Neuronal stem cell (in vitro differentiated cells): ENCODE results near the gene BRAT1.
A peak's percentile ranks its signal among the peaks of the same experiment; 100 is the strongest.

ENCODE experiments used
- DNase-seq: peaks from one replicate; pipeline ENCODE4 v3.0.0-alpha.2; 2013; ENCODE audit warnings: low spot score
- H2AFZ ChIP-seq: one replicate; pipeline ENCODE4 v1.6.1; 2013; ENCODE audit warnings: mild to moderate bottlenecking, low read length, inconsistent platforms
- H2AK5ac ChIP-seq: 2 replicates; pipeline ENCODE4 v1.6.1; 2013; ENCODE audit warnings: low read depth, mild to moderate bottlenecking, inconsistent platforms, low read length, moderate library complexity, mixed read lengths
- H2BK120ac ChIP-seq: 2 replicates; pipeline ENCODE4 v1.6.1; 2013; ENCODE audit warnings: low read depth, mild to moderate bottlenecking, inconsistent platforms, low read length, moderate library complexity, mixed read lengths
- H2BK12ac ChIP-seq: one replicate; pipeline ENCODE4 v1.6.1; 2013; ENCODE audit warnings: low read length, inconsistent platforms
- H2BK15ac ChIP-seq: 2 replicates; pipeline ENCODE4 v1.6.1; 2013; ENCODE audit warnings: mild to moderate bottlenecking, low read length, inconsistent platforms, mixed read lengths
- H2BK5ac ChIP-seq: one replicate; pipeline ENCODE4 v1.6.1; 2013; ENCODE audit warnings: inconsistent platforms, mild to moderate bottlenecking, low read length, moderate library complexity
- H3K14ac ChIP-seq: one replicate; pipeline ENCODE4 v1.6.1; 2013; ENCODE audit warnings: low read length, inconsistent platforms
- H3K18ac ChIP-seq: 2 replicates; pipeline ENCODE4 v1.6.1; 2013; ENCODE audit warnings: low read length, inconsistent platforms
- H3K23ac ChIP-seq: 2 replicates; pipeline ENCODE4 v1.6.1; 2013; ENCODE audit warnings: low read depth, mild to moderate bottlenecking, mixed read lengths, low read length, inconsistent platforms; ENCODE audit not compliant: poor library complexity
- H3K27ac ChIP-seq: replicated peaks from 3 replicates; pipeline ENCODE4 v1.5.1; 2013; ENCODE audit warnings: low read length, inconsistent platforms
- H3K27me3 ChIP-seq, 3 experiments: 2 replicates each; pipeline ENCODE4 v1.6.1; 2013; ENCODE audit warnings: low read length in 3 of 3, mild to moderate bottlenecking in 2 of 3, inconsistent platforms in 1 of 3, low read depth in 1 of 3, mixed read lengths in 1 of 3, moderate library complexity in 1 of 3; ENCODE audit not compliant: control insufficient read depth in 3 of 3, insufficient read depth in 3 of 3
- H3K36me3 ChIP-seq, 2 donors: replicated peaks in 1 of 2; 2 replicates each; pipeline ENCODE4 v1.6.1; 2013; ENCODE audit warnings: low read length in 2 of 2; ENCODE audit not compliant: control insufficient read depth in 2 of 2, insufficient read depth in 2 of 2
- H3K4ac ChIP-seq: 2 replicates; pipeline ENCODE4 v1.6.1; 2013; ENCODE audit warnings: inconsistent platforms, mild to moderate bottlenecking, low read length, moderate library complexity
- H3K4me1 ChIP-seq, 2 donors: 1 replicate in 1 of 2; 2 replicates in 1 of 2; pipeline ENCODE4 v1.6.1; 2013; ENCODE audit warnings: low read length in 2 of 2, low read depth in 1 of 2; ENCODE audit not compliant: control insufficient read depth in 2 of 2, insufficient read depth in 1 of 2
- H3K4me2 ChIP-seq: one replicate; pipeline ENCODE4 v1.6.1; 2013; ENCODE audit warnings: mild to moderate bottlenecking, low read length, inconsistent platforms; ENCODE audit not compliant: insufficient read depth, poor library complexity, severe bottlenecking
- H3K4me3 ChIP-seq, 2 donors: 2 replicates each; pipeline ENCODE4 v1.5.1; 2013; ENCODE audit warnings: low read length in 2 of 2, mild to moderate bottlenecking in 2 of 2, inconsistent platforms in 1 of 2, moderate library complexity in 1 of 2
- H3K79me1 ChIP-seq: one replicate; pipeline ENCODE4 v1.6.1; 2013; ENCODE audit warnings: low read depth, mild to moderate bottlenecking, inconsistent platforms, low read length, moderate library complexity
- H3K9ac ChIP-seq: one replicate; pipeline ENCODE4 v1.6.1; 2013; ENCODE audit warnings: mild to moderate bottlenecking, low read depth, low read length, inconsistent platforms; ENCODE audit not compliant: poor library complexity
- H3K9me3 ChIP-seq, 2 donors: replicated peaks in 1 of 2; 2 replicates each; pipeline versions ENCODE3 to v1.6.1; 2013; ENCODE audit warnings: low read length in 2 of 2, mild to moderate bottlenecking in 2 of 2, inconsistent platforms in 1 of 2, low read depth in 1 of 2, mixed read lengths in 1 of 2, moderate library complexity in 1 of 2; ENCODE audit not compliant: control insufficient read depth in 2 of 2, insufficient read depth in 1 of 2
- H4K8ac ChIP-seq: one replicate; pipeline ENCODE4 v1.6.1; 2013; ENCODE audit warnings: low read depth, mild to moderate bottlenecking, inconsistent platforms, low read length, moderate library complexity
- H4K91ac ChIP-seq: one replicate; pipeline ENCODE4 v1.6.1; 2013; ENCODE audit warnings: low read length, low read depth, mild to moderate bottlenecking, inconsistent platforms; ENCODE audit not compliant: poor library complexity
- WGBS, 2 donors: extraction: QIAGEN DNeasy Blood & Tissue Kit; methylation state at CpG; one replicate each; pipeline ENCODE4 v1.1.7; 2013; ENCODE audit warnings: missing lambda C conversion rate in 2 of 2, mixed read lengths in 1 of 2; ENCODE audit not compliant: insufficient read length in 2 of 2, insufficient replicate concordance in 1 of 2; ENCODE audit errors: extremely low coverage in 2 of 2; 5-methylcytosine and 5-hydroxymethylcytosine counted together

BRAT1 gene

GRCh38 chr7:2545746-2546425, 9.4 kb downstream of the BRAT1 start:
- no peaks in the 10 kb centered on the region for H3K4me1 ChIP-seq
- no peak for DNase-seq
- no peak overlapping the region for H3K4me2 ChIP-seq
- H2AFZ ChIP-seq: no peak overlapping the region
- H3K9me3 ChIP-seq: no peaks in the 10 kb centered on the region
- no peak overlapping the region for H4K8ac ChIP-seq
- peaks cover 4% of the 10 kb centered on the region for H3K79me1 ChIP-seq
- peaks cover 38 to 94% of the 10 kb centered on the region in 2 donors for H3K36me3 ChIP-seq
- no peak overlapping the region for H3K4ac ChIP-seq
- H3K4me3 ChIP-seq: no peak overlapping the region
- WGBS, 2 donors: no CpG with 5 or more reads among the region's 20 CpGs
- no peak overlapping the region for H2BK12ac ChIP-seq
- H2BK5ac ChIP-seq: no peak overlapping the region
- H3K9ac ChIP-seq: no peak overlapping the region
- no peak overlapping the region for H4K91ac ChIP-seq
- no peak overlapping the region for H2BK120ac ChIP-seq
- H2AK5ac ChIP-seq: no peak overlapping the region
- no peak overlapping the region for H3K14ac ChIP-seq
- H3K27ac ChIP-seq: no peak overlapping the region
- H3K23ac ChIP-seq: no peak overlapping the region
- H3K18ac ChIP-seq: peak overlapping the region; percentile 59
- no peaks in the 10 kb centered on the region for H3K27me3 ChIP-seq
- no peak overlapping the region for H2BK15ac ChIP-seq

DNA sequence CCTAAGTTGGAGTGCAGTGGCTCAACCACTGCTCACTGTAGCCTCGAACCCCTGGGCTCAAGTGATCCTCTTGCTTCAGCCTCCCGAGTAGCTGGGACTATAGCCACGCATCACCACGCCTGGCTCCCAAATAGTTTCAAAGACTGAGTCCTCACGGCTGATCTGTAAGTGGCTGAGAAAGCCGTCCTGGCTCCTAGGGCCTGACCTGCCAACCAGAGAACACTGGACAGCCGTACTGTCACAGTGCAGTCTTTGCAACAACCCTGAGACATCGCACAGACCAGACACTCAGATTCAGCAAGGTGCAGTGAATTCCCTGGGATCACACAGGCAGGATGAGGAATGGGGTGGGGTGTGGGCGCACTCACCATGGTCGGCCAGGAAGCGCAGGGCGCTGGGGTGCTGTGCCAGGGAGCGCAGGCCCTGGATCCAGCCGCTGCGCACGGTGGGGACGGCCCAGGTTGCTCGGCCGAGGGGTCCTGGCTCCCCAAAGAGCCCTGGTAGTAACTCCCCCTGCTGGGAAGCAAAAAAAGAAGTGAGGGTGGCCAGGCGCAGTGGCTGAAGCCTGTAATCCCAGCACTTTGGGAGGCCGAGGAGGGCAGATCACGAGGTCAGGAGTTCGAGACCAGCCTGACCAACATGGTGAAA, 10.7 kb downstream of the BRAT1 start:
- Histone ChIP-seq H3K9me3 (no peaks in the 10 kb centered on the region), H4K8ac (no peak overlapping the region), H3K4ac (no peak overlapping the region), H2AFZ (no peak overlapping the region), H3K14ac (no peak overlapping the region), H2BK5ac (no peak overlapping the region), H3K4me3 (no peak overlapping the region), H3K27me3 (no peaks in the 10 kb centered on the region), H3K9ac (peak overlapping the region; percentile 72), H3K4me2 (no peak overlapping the region), H3K23ac (peak overlapping the region; percentile 25), H3K18ac (peak overlapping the region; percentile 64), H3K36me3 (peaks cover 38 to 94% of the 10 kb centered on the region in 2 donors), H3K27ac (peak overlapping the region; percentile 3), H2BK15ac (no peak overlapping the region), H4K91ac (no peak overlapping the region), H3K4me1 (no peaks in the 10 kb centered on the region), H2BK12ac (no peak overlapping the region), H3K79me1 (peaks cover 4% of the 10 kb centered on the region), H2AK5ac (no peak overlapping the region), H2BK120ac (no peak overlapping the region)
- no peak for DNase-seq
- no CpG with 5 or more reads among the region's 23 CpGs for WGBS, 2 donors

DNA sequence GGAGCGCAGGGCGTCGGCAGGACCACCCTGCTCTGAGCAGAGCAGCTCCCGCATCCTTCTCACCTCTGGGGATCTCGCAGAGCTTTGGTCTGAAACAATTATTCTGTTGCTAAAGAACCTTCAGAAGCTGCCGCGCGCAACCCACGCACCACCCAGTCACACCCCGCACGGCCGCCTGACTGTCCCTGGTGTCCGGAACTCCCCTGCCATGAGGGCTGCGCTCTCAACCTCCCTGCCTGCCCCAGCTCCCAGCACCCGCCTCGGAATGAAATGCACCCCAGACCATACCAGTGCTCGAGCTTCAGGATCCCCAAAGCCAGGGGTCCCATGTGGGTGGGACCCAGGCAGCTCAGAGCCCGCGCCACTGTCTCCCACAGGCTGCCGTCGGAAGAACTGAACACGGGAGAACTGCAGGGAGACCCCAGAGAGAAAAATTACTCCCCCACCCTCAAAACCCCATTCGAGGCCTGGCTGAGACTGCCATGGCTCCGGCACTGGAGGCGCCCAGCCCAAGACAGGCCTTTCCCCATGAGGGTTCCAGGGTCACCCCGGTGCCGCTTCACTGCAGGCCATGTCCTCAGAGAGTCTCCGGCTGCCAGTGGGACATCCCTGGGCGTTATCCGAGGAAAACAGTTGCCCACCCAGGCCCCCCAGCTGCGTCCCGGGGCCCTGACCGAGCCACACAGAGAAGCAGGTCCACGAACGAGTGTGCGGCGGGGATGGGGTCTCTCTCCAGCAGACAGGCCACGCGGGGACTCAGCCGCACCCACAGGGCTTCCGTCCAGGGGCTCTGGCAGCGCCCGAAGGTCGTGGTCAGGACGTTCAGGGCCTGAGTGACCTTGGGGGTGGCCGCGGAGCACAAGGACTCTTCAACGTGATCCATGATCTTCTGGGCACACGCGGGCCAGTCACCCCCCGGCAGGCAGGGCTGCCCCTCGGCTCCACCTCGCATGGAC, 12.1 kb downstream of the BRAT1 start:
- Histone ChIP-seq H3K27ac (no peak overlapping the region), H4K8ac (no peak overlapping the region), H3K4me2 (no peak overlapping the region), H3K79me1 (peaks cover 4% of the 10 kb centered on the region), H3K9me3 (no peaks in the 10 kb centered on the region), H3K9ac (no peak overlapping the region), H3K18ac (peak overlapping the region; percentile 83), H3K36me3 (peaks cover 50 to 94% of the 10 kb centered on the region in 2 donors), H2BK5ac (no peak overlapping the region), H4K91ac (no peak overlapping the region), H3K4ac (no peak overlapping the region), H3K14ac (no peak overlapping the region), H2BK15ac (no peak overlapping the region), H2BK12ac (no peak overlapping the region), H2AFZ (no peak overlapping the region), H3K23ac (peak overlapping the region; percentile 65), H3K27me3 (no peaks in the 10 kb centered on the region), H2BK120ac (no peak overlapping the region), H3K4me3 (no peak overlapping the region), H2AK5ac (peak overlapping the region; percentile 70), H3K4me1 (no peaks in the 10 kb centered on the region)
- DNase-seq: no peak
- WGBS, 2 donors: no CpG with 5 or more reads among the region's 53 CpGs
